HG03354 (cell line): ENCODE measurements around the gene PLA2G4C.
"Not testable (repeated sequence)": the region's sequence is repeated elsewhere in the genome, so short reads cannot be mapped to it uniquely, and the experiment has no call there.

Source experiments
- ATAC-seq: cut with Tn5 transposase; IDR thresholded peaks from one replicate; pipeline ENCODE4 v1.9.1; 2021; ENCODE audit warnings: mild to moderate bottlenecking; ENCODE audit not compliant: unreplicated experiment, poor library complexity, severe bottlenecking

Gene PLA2G4C

DNA sequence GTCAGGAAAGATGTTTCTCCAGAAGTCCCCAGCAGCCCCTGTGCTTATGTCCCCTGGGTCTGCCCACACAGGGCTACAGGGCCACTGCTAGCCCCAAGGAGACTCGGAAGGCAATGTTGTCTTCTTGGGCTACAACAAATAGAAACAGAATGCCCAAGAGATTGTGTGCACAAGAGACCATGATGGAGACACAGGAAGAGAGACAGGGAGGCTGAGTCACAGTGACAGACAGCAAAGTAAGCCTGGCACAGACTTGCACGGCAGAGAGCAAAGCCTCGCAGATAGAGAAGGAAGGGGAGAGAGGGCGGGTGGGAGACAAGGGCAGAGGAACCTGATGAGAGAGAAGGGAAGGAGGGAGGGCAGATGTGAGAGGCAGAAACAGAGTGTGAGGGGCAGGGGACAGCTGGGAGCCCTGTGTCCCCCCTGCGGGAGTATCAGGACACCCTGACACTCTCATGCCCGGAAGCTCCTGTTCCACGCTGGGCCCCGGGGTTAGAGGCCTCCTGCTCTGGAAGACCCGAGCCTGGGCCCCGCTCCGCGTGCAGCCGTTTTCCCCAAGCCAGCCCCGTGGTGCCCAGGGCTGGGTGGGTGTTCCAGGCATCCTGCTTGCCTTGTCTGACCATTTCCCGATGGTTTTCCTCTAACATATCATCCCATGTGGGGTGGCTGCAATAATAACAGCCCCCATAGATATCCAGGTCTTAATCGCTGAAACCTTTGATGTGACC, 2.7 kb upstream of the PLA2G4C start:
- ATAC-seq = no peak

DNA sequence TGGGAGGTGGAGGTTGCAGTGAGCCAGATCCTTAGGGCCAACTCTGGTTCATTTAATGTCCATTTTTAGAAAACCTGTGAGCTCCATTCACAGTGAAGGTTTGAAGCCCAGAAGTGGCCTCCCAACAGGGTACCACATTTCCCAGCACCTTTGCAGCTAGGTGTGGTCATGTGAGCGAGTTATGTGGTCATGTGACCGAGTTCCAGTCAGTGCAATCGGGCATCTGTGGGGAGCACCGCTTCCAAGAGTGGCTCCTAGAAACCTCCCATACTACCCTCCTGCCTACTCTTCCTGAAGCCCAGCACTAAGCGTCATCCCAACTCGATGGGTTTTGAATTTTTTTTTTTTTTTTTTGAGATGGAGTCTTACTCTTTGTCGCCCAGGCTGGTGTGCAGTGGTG, 663 bp upstream of the PLA2G4C start:
- ATAC-seq = no peak

DNA sequence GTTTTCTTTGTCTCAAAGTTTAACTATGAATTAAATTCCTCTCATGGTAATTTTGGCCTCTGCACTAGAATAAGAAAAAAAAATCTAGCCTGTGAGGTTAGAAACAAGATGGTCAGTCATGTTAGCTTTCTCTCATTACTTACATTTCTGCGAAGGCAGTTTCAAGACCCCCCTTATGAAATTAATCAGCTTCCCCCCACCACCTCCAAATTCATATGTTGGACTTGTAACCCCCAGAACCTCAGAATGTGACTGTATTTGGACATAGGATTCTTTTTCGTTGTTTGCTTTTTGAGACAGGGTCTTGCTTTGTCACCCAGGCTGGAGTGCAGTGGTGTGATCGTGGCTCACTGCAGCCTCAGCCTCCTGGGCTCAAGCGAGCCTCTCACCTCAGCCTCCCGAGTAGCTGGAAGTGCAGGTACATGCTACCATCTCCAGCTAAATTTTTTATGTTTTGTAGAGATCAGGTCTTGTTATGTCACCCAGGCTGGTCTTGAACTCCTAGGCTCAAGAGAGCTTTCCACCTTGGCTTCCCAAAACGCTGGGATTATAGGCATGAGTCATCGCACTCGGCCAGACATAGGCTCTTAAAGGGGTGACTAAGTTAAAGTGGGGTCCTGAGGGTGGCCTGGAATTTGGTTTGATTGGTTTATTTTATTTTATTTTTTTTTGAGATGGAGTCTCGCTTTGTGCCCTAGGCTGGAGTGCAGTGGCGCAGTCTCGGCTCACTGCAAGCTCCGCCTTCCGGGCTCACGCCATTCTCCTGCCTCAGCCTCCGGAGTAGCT, 1.4 kb downstream of the PLA2G4C start:
- ATAC-seq = no peak

DNA sequence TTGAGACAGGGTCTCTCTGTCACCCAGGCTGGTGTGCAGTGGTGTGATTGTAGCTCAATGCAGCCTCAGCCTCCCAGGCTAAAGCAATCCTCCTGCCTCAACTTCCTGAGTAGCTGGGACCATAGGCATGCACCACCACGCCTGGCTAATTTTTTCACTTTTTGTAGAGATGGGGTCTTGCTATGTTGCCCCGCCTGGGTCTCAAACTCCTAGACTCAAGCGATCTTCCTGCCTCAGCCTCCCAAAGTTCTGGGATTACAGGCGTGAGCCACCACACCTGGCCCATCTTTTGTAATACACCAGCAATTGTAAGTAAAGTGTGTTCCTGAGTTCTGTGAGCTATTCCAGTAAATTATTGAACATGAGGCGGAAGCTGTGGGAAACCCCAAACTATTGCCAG, 6.7 kb downstream of the PLA2G4C start:
- ATAC-seq = no peak

GRCh38 chr19:48102870-48103751, 7.5 kb downstream of the PLA2G4C start:
- ATAC-seq = no peak

DNA sequence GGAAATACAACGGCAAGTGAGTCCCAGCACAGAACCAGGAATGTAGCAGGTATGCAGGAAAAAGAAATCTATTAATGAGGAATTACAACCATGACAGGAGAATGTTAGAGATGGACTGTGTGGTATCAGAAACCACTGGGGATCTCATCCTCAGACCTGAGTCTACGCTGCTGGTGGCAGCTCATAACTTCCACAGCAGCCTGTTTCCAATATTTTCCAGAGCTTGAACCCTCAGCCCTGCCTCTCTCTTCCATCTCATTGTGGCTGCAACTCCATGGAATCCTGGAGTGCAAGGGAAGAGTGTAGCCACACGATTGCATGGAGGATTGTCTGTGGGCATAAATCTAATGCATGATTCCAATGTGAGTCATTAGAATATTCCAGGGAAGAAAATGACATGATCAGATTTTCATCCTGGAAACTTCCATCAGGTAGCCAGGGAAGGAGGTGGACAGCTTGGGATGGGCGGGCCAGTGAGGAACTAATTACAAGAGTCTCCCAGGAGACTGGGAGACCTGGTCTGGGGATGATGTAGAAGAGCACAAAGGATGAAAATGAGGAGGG, 14.9 kb downstream of the PLA2G4C start:
- ATAC-seq = no peak

GRCh38 chr19:48094855-48095203, 15.8 kb downstream of the PLA2G4C start:
- ATAC-seq = no peak

GRCh38 chr19:48094129-48094854, 16.3 kb downstream of the PLA2G4C start:
- ATAC-seq = no peak

- not testable (repeated sequence) for ATAC-seq
Observed at GRCh38 chr19:48091111-48091718, 19.4 kb downstream of the PLA2G4C start.

GRCh38 chr19:48090281-48090802, 20.3 kb downstream of the PLA2G4C start:
- ATAC-seq = no peak

DNA sequence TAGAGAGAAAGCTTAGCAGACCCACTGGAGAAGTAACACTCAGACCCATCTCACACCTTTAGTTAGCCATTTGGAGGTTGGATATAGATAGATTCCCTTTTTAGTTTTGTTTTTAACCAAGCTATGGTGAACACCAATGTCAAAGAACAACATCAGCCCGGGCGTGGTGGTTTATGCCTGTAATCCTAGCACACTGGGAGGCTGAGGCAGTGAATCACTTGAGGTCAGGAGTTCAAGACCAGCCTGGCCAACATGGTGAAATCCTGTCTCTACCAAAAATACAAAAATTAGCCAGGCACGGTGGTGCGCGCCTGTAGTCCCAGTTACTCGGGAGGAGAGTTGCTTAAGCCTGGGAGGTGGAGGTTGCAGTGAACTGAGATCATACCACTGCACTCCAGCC, 21.6 kb downstream of the PLA2G4C start:
- not testable (repeated sequence) for ATAC-seq

DNA sequence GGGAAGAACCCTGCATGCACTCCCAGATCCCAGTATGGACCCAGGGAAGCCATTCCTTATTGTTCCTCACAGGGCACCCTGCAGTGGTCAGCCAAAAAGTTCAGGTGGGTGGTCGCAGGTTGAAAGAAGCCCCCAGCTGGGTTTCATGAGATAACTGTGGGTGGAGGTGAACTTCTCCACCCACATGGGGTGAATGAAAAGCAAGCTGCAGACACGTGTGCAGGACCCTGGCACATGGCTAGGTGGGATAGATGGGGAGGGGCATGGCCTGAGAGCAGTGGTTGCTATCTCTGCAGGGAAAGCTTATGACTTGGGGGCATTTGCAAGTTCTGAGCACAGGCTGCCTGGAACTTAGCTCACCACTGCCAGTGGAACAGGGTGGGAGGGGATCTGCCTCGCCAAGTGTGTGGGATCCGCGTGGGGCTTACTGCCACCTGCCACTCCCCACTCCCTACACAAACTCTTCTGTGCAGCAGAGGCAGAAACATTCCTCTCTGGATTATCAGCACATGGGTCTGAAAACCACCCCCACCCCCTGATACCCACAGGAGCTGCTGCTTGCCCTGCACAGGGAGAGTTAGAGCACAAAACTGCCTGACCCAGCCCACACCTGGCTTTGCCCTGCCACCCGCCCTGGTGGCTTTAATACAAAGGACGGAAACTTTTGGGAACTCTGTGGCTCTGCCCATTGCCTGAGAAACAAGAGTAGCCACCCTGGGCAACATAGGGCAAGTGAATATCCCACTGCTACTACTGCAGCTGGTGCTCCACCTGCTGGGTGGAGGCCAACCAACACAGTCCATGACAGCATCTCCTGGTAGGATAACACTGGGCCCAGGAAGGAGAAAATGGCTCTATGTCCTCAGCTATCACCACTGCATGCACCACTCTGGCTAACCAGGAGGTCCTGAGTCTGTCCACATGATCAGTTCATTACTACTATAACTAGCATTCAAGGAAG, 24.4 kb downstream of the PLA2G4C start:
- ATAC-seq = no peak

- ATAC-seq = no peak
Observed at GRCh38 chr19:48085076-48085475, 25.5 kb downstream of the PLA2G4C start.

DNA sequence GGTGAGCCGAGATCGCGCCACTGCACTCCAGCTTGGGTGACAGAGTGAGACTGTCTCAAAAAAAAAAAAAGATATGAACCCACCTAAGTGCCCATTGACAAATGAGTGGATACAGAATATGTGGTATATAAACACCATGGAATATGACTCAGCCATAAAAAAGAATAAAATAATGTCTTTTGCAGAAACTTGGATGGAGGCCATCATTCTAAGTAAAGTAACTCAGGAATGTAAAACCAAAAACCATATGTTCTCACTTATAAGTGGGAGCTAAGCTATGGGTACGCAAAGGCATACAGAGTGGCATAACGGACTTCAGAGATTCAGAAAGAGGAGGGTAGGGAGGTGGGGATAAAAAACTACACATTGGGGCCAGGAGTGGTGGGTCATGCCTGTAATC, 29.5 kb downstream of the PLA2G4C start:
- ATAC-seq = no peak

DNA sequence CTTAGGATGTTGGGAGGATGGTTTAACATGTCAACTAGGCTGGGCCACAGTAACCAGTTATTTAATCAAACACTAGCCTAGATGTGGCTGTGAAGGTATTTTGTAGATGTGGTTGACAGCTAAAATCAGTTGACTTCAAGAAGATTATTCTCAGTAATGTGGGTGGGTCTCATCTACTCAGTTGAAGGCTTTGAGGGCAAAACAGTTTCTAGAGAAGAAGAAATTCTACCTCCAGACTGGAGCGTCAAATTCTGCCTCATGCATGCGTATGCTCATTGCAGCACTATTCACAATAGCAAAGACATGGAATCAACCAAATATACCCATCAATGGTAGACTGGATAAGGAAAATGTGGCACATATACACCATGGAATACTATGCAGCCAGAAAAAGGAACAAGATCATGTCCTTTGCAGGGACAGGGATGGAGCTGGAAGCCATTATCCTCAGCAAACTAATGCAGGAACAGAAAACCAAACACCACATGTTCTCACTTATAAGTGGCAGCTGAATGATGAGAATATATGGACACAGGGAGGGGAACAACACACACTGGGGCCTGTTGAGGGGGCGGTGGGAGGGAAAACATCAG, 40.3 kb downstream of the PLA2G4C start:
- ATAC-seq = not testable (repeated sequence)

- ATAC-seq = no peak
Observed at GRCh38 chr19:48069435-48069834, 41.2 kb downstream of the PLA2G4C start.

GRCh38 chr19:48064509-48064908, 46.1 kb downstream of the PLA2G4C start:
- no peak for ATAC-seq
